ENCODE results near the gene THEMIS.
"Not testable (repeated sequence)": the region's sequence is repeated elsewhere in the genome, so short reads cannot be mapped to it uniquely, and the experiment has no call there.

THEMIS gene

DNA sequence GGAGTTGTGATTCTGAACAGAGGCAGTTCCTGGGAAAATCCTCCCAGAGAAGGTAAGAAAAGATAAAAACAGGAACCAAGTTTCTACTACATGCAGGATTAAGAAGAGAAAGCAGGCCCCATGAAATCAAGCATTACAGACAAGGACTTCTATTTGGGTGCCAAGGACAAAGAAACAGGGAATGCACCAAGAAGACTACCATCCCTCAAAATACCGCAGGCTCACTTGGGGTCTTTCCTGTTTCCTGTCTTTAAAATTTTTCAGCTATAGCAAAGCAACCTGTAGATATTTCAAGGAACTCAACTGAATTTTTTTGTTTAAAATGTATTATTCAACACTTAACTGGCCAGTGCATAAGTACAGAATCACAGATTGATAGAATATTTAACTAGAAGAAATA, 107.5 kb downstream of the THEMIS start:
- no peak for DNase-seq

DNA sequence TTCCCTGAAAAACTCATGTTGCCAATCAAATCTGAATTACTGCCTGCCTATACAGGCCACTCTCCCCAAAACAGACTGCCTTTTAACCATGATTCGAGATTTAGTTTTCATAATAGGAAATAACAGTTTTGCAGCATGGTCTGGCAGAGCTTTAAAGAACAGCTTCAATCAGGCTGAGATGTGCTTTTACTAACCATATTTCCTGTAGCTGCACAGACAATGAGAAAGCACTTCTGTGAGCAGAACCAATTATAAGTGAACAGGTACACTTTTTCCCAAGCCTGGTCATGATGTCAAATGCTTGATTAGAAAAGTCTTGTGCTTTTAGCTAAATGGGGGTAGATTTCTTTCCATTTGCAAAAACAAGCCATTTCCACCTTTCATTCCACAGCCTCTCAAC, 108.2 kb downstream of the THEMIS start:
- no peak for DNase-seq

DNA sequence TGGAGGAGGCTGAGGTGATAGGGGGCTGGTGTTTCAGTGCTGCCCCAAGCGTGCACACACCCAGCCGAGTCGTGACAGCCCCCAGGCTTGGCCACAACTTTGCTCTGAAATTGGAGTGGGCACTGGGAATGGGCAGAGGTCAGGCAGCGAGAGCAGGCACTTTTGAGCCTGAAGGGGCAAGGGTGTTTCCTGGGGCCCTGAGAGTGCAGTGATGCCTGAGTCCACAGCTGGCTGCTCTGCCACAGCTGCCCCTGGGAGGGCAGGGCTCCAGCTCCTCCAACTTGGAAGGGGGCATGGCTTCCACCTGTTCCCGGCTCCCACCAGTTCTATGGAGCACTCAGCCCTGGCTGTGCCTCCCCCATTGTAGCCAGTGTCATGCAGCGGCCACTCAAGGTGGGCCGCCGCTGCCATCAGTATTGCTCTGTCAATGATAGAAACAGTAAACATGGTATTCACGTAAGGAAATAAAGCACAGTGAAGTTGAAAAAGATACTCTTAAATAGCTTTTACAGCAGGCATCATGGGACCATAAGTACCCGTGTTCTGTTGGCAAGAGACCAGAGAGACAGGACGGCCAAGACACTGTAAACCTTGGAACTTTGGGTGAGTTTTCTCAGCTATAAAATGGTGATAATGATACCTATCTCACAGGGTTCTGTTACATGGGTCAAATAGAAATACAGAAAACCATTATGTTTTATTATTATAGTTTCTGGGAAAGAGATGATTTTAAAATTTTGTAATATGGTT, 108.9 kb downstream of the THEMIS start:
- DNase-seq = no peak

- DNase-seq = no peak
These were observed 110.3 kb downstream of the THEMIS start for GRCh38 chr6:127790571-127790970.

- DNase-seq = no peak
These were observed 114.7 kb downstream of the THEMIS start for GRCh38 chr6:127786109-127786508.

DNA sequence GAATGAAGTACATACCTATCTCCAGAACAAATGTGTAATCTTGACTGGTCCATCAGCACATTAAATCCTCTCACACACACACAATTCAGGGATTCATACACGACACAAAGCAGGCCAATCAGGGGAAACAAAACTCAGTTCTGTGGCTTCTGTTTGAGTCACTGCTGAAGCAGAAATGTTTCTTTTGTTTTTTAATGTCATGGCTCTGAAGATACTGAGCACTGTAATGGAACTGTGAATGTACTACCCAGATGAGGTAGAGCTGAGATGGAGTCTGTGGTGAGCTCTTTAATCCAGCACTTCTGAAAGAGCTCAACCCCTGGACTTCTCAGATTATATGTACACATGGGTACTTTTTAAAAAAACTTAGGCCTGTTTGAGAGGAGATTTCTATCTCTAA, 116.4 kb downstream of the THEMIS start:
- DNase-seq = no peak

- not testable (repeated sequence) for DNase-seq
These were observed 119.1 kb downstream of the THEMIS start for GRCh38 chr6:127781636-127782272.

GRCh38 chr6:127776320-127776719, 124.5 kb downstream of the THEMIS start:
- DNase-seq = no peak

DNA sequence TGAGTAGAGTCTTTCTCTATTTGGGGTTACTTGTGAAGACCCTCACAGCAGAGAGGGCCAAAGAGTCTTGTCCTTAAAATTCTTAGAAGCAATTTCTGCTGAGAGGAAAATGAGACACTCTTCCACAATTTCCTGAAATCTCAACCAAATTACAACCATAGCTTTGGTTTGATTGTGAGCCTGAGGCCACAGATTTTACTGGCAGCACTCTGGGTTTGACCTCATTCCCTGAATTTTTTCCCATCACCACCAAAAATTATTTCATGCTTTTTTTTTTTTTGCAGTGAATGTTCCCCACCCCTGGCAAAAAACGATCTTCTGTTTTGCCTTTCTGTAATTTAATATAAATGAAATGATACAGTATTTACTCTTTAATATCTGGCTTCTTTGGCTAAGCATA, 125.5 kb downstream of the THEMIS start:
- DNase-seq = no peak

DNA sequence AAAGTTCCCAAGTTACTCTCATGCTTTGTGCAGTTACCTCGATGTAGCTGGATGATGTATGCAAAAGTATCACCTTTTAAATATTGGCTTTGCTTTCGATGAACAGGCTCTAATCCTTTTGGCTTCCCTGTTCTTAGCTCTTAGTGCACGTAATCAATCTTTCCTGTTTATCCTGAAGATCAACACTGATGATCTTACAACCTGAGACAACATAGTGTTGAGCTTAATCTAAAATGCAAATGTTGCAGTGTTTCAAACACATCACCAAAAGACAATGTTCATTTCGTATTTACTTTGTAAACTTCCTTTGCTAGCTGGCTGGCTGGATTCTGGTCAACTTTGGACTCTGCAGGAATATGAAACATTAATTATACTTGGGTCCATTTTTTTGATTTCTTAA, 132.1 kb downstream of the THEMIS start:
- no peak for DNase-seq

- no peak for DNase-seq
These were observed 132.6 kb downstream of the THEMIS start for GRCh38 chr6:127768223-127768622.

DNA sequence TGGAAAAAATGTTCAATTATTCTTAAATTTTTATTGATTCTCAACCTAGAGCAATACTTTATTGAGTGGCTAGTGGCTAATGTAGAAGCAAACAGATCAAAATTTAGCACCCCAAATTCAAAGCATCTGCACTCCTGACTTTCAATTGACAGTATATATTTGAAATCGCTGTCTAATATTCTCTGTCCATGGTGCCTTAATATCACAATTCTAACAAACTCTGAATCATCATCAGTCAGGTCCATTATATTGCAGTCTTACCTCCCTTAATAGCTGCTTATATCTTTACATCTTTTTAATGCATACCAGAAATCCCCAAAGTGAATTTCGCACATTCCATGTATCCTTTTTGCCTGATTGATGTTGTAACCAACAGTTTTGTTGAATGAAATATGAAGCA, 134.9 kb downstream of the THEMIS start:
- no peak for DNase-seq

DNA sequence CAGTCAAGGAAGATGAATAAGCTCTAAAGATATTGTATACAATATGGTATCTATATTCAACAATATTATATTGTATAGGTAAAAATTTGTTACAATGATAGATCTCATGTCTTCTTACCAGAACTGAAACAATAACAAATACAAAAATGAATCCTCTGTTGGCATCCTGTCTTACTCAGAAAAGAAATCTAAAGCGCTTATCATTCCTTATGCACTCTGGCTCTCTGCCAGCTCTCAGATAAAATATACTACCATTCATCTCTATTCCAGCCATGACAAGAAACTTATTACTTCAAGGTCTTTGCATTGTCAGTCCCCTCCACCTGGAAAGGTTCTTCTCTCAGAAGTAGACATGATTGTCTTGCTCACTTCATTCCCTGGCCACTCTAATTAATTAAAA, 138.6 kb downstream of the THEMIS start:
- DNase-seq = no peak

DNA sequence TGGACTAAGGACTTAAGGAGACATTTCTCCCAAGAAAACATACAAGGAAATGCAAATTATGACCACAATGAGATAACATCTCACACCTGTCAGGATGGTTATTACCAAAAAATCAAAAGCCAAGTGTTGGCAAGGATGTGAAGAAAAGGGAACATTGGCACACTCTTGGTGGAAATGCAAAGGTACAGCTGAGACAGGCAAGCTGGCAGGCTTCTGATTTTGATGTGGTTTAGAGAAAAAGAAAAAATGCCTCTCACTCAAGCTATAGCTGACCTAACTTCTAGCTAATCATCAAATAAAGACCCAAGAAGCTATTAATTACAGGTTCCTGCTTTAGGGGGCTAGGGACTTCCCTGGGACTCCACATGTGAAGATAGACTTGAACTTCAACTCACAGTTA, 139.8 kb downstream of the THEMIS start:
- DNase-seq = no peak

GRCh38 chr6:127749095-127749494, 151.8 kb downstream of the THEMIS start:
- DNase-seq = no peak

DNA sequence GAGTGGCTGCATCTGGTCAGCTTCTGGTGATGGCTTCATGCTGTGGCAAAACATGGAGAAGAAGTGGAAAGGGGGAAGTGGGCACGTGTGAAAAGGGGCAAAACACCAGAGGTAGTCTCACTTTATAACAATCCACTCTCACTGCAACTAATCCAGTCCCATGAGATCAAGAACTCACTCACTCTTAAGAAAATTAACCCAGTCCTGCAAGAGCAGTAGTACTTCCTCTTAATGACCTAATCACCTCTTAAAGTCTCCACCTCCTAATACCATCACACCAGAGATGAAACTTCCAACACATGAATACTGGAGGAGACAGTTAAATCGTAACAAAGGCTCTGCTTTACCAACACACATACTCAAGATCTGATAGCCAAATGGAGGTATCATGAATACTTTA, 152.6 kb downstream of the THEMIS start:
- no peak for DNase-seq

DNA sequence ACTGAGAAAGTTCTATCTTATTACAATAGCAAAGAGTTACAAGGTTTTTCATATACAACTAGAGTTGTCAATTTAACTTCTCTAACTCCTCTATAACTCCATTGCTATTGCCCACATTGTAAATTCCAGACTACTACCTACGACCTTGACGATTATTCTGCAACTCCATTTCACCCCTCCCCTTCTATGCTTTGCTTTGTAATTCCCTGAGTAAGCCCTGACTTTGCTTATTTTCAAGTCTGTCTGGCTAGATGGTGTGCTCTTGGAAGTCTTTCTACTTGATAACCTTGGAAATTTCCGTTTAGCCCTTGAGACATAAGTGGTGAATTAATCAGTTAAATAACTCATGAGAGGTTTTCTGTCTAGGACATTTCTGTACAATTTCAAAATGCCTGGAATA, 162.4 kb downstream of the THEMIS start:
- no peak for DNase-seq

GRCh38 chr6:127737768-127738167, 163.1 kb downstream of the THEMIS start:
- DNase-seq = no peak

GRCh38 chr6:127737009-127737486, 163.8 kb downstream of the THEMIS start:
- peak; percentile 10 to 34 for DNase-seq

GRCh38 chr6:127732927-127733326, 167.9 kb downstream of the THEMIS start:
- DNase-seq = no peak

DNA sequence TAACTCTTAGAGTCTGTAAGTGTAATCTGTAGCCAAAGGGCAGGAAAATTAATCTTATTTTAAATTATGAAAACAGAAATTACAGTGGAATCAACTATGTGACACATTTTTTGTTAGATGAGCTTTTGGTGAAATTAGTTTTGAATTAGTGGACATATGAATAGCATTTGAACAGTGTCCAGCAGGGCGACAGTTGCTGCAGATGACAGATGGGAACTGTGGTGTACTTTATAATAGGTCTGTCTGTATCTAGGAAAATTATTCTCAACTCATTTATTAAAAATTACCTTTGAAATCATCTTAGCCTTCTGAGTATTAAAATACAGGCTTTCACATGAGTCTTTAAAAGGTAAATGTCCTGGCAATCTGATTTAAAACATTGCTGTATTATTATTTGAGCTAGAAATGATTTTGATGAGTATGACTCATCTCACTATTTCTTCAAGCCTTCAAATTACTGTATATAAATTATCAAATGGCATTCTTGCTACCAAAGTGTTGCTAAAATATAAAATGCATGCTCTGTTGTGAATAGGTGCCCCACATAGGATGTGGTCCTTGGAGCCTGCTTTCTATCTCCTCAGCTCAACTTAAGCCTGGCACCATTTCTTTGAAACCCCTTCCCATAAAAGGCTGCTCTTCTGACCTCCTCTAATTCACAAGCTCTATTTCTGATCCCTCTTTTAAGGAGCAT, 173.5 kb downstream of the THEMIS start:
- no peak for DNase-seq

DNA sequence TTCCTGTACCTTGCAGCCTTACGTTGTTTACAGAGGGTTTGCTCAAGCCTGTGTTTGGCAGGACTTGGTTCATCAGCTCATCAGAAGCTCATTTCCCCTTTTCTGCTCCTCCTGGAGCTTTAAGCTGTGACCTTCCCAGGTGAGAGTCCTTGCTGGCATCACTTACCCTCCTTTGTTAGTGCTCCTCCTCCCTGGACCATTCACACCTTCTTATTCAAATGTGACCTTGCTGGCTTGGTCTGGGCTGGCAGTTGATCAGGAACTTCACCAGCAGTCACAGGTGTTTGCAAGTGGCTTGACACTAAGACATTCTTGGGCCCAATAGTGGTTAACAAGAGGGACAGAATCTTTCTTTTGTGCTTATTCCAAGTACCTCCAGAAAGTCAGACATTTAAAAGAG, 175.0 kb downstream of the THEMIS start:
- no peak for DNase-seq

DNA sequence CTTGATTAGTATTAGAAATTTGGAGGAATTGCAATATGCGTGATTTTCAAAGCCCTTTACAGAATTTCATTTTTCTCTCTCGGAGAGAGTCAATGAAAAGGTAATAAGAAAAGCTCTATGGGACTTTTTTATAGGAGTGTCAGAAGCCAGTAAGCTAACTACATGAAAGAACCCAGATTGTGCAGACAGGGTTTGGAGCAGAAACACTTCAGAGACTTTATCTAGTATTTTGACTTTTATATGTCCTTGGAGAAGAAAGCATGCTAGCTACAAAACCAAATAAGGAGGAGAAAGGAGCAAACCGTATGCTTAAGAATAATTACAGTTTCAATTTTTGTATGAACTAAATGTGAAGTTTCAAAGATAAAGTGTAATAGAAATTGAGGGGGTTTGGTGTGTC, 182.2 kb downstream of the THEMIS start:
- DNase-seq = no peak

DNA sequence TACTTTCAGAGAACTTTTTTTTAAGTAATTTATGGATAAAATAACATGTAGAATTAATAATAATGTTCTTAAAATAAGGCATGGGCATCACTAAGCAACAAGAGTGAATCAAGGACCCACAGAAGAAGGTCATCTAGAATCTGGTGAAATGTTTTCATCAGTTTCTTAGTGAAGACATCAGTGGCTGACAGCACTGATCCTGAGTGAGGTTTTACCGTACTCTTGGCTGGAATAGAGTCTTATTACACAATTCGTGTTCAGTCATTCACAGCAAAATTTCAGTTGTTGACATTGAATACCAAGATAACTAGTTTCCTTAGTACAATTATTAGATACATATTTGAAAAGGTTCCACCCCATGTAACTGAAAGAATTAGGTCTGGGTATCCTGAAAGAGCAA, 183.5 kb downstream of the THEMIS start:
- DNase-seq = no peak

Measured in stimulated activated CD4-positive, alpha-beta T cell treated with anti-CD3 and anti-CD28 coated beads, Interleukin-2, amount 100 ng/mL, for 24 hours (primary cell).